NCI-H146 treated with DMSO at 0.1 percent for 48 hours (cell line): ENCODE measurements around the gene ARHGEF17.
A peak's percentile ranks its signal among the peaks of the same experiment; 100 is the strongest.

Experiments used
- DNase-seq: peaks from one replicate; lab custom pipeline; 2025; ENCODE audit not compliant: unreplicated experiment; lab: John Stamatoyannopoulos, UW

Gene ARHGEF17

DNA sequence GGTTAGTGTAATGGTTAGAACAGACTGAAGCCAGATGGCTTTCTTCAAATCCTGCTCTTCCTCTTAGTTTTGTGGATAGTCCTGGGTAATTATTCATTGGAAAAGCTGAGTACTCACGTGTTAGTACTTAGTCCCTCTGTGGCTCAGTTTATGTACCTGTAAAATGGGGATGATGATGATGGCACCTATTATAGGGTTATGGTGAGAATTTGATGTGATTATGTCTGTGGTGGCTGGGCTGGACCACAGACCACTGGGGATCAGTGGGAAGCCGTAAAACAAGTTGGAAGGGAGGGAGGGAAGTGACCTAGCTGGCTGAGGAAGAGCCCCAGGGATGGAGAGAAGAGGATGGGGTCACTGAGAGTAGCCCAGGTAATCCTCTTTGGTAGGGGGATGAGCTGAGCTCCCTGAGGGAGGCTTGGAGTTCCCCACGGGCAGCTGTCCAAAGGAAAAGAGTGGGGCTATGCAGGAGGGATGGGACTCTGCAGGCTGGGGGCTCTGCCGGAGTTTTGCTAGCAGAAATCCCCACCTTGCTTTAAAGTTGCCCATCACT, 19.8 kb downstream of the ARHGEF17 start:
- no peak for DNase-seq

DNA sequence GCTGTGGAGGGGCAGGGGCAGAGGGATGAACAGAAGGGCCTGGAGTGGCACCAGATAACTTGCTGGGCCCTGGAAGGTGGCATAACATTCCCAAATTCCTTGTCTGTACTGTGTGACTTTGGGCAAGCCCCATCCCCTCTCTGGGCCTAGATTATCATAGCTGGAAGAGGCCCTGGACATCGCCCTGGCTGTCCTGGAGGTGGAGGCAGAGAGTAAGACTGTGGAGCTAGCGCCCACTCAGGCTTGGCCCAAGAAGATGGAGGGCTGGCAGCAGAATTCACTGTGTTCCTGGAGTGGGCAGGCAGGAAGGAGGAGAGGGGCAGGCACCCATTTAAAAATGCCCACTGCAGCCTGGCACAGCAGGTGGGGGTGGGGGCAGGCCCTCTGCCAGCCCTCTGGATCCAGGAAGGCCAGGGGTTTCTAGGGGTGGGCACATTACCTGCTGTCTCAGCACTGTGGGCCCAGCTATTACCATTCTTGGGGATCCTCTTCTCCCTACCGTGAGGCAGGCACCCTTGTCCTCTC, 22.6 kb downstream of the ARHGEF17 start:
- no peak for DNase-seq

DNA sequence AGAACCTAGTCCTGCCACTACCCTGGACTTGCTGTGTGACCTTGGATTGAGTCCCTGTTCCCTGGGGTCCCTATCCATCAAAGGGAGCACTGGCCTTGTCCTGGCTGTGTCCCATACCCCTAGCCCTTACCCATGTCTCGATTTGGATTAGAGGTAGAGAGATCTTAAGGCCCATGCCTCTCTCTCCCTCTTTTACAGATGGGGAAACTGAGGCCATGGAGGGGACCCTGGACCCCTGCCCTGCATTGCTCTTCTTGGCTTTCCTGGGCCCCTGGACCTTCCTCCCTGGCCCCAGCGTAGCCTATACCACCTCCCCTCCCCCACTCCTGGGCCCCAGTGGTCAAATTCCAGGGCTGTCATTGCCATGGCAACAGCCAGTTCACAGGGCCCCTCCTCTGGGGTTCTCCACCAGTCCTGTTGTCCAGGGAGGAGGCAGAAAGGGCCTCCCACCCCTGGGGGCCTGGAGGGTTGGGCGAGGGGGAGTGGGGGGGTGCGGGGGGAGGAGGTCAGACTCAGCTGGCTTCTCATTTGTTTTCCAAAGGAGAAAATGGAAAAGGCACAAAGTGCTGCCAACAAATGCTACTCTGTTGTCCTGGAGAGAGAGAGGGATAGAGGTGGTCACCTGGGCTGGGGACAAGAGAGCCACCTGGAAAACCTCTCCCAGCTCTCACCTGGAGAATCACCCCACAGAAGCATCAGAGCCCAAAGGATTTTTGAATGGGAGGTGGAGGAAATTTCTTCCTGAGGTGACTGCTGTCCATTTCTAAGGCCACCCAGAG, 23.3 kb downstream of the ARHGEF17 start:
- DNase-seq: no peak

DNA sequence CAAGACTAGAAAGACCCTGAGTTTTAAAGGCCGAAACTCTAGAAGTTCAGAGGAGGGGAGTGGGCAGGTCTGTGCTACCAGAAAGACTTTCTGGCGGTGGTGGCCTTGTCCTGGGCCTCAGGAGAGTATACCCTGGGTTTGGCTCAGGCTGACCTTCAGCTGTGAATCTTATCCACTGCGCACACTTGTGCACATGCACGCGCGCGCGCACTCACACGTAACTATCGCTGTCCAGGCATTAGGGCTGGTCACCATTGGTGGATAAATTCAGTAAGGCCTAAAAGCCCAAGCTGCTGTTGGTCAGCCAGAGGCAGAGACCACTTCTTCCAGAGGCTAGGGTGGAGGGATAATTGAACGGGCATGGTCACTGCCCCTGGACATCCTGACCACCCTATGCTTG, 25.1 kb downstream of the ARHGEF17 start:
- no peak for DNase-seq

DNA sequence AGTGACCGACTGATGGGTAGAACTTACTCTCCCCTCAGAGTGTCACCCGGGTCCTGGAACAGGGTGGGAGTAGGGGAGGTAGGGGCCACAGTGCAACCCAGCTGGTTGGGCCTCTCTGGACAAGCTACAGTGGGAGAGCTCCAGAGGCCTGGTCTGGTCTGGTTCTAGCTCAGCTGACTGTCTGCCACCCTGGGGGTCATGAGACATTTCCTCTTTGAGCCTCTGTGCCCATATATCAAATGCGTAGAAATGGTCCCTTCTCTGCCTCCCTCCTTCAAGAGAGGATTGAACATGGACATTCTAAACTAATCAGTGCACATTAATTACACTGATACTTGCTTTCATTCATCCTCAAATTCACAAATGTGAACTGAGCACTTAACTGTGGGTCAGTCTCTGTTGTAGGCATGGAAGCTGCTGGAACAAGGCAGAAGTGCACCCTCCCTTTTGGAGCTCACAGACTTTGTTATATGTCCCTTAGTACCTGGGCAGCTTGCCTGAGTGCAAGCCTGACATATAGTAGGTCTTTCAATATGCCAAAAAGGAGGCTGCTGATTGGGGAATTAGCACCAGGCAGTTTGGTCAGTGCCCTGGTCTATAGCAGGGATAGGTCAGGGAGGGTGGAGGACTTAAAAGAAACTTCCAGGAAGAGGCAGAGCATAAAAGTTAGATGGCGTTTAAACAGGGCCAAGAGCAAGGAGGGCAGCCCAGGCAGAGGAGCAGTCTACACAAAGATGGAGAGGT, 25.7 kb downstream of the ARHGEF17 start:
- no peak for DNase-seq

DNA sequence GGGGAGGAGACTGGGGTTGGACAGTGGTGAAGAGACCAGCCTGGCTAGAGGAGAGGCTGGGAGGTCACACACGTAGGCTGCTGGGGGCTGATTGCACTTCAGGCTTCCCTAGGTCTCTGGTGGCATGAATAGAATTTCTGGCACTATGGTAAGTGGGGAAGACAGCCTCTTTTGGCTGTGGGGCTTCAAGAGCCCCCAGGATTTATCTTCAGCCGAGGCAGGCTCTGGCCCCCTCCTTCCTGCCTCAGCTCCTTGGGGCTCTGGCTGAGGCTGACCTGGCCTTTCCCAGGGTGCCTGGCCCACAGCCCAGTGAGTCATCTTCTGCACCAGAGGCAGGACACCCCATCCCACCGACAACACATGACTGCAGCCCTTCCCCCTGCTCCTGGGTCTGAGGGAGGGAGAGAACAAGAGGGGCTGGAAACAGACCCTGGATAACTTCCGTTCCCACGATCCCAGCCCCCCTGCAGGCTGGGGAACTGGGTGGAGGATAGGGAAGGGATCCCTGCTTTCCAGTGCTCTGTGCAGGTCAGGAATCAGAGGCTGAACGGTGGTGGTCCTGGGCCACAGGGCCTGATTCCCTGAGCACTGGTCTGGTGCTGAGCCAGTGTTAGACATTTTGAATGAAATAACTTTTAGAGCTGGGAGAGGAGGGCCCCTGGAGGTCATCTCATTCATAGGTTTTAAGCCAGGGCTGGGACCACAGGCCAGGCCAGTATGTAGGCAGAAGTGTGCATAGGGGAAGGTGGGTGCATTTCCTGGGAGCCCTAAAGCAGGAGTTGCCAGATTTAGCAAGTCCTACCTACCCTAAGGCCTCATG, 26.5 kb downstream of the ARHGEF17 start:
- no peak for DNase-seq

DNA sequence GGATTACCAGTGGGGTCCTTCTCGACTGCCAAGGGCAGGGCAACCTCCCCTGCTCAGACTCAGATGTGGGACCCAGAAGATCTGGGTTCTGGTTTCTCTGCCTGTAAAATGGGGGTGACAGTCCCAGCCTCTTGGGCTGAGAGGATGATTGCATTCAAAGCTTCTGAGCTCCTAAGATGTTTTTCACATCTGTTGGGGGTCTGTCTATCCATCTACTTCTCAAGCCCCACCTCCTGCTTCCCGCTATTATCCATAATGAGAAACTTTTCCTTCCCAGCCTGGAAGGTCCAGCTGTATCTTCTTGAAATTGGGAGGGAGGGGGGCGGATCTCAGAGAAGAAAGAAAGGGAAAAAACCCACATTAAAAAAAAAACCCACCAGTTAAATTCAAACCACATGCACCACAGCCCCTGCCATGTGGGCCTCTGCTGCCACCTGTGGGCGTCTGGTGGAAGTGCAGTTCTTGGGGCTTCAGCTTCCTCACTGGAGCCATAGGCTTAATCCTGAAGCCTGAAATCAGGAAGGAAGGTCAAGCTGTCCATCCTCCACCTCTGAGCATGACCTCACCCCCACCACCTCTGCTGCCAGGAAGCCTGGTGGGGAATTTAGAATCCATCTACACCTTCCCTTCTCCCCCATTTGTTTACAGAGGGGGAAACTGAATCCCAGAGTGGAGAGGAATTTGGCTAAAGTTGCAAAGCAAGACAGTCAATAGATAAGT, 27.3 kb downstream of the ARHGEF17 start:
- peak; percentile 27 for DNase-seq

DNA sequence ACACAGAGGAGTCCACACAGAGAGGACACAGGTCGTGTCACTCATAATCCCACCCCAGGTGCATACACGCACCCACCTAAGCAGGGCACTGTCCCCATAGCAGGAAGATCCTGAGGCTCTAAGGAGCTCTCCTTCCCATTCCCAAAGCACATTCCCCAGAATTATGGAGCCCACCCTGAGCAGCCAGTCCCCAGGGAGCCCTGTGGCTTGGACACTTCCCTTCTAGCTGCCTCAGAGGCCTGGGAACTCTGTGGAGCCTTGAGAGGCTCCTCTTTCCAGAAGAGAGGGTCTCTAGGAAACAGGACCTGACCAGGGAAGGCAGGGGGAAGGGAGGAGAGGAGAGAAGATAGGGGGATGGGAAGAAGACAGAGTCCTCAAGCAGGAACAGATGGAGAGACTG, 29.8 kb downstream of the ARHGEF17 start:
- no peak for DNase-seq

DNA sequence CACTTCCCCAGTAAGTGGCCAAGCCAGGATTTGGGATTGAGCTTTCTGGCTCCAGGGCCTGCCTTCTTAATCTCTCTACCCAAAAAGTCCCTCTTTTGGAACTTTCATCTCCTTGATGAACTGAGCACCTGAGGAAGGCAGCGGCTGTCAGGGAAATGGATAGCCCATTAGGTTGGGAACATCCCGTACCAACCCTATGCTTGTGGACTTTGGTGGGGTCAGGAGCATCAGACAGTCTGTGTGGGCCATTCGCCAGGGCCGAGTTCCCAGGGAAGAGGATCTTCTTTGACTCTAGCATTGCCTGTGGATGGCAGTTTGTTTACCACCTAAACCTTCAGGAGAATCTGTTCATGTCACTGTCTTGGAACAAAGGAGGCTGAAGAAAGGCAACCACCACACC, 30.2 kb downstream of the ARHGEF17 start:
- no peak for DNase-seq

DNA sequence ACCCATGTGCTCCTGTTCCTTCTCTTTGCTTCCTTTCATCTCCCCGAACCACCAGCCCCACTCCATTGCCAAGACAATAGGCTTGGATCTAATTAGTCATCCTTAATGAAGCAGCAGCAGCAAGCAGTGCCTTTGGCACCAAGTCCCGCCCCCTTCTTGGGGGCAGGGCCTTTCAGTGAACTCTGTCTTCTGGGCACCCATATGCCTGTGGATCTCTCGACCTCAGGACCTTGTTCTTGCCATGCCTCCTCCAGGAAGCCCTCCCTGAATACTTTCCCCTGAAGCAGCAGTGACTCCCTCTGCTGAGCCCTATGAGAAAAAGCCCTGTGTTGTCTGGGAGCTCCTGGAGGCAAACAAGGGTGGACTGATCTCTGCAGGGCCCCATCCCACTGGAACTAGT, 32.1 kb downstream of the ARHGEF17 start:
- DNase-seq: no peak

DNA sequence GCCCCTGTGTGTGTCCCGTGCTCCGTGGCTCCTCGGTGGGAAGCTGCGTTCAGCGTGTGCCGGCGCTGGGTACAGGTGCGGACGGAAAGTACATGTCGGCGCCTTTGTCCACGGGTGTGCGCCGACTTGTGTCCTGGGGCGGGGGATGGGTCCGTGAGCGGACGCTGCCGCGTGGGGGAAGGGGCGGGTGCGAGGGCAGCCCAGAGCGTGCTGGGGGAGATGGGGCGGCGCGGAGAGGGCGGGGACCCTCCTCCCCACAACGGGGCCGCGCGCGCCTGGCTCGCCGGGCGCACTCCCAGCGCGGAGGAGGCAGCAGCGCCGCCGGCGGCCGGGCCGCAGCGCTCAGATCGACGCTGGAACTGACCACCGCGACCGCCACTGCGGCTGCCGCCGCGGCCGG, 34.6 kb downstream of the ARHGEF17 start:
- DNase-seq: no peak

DNA sequence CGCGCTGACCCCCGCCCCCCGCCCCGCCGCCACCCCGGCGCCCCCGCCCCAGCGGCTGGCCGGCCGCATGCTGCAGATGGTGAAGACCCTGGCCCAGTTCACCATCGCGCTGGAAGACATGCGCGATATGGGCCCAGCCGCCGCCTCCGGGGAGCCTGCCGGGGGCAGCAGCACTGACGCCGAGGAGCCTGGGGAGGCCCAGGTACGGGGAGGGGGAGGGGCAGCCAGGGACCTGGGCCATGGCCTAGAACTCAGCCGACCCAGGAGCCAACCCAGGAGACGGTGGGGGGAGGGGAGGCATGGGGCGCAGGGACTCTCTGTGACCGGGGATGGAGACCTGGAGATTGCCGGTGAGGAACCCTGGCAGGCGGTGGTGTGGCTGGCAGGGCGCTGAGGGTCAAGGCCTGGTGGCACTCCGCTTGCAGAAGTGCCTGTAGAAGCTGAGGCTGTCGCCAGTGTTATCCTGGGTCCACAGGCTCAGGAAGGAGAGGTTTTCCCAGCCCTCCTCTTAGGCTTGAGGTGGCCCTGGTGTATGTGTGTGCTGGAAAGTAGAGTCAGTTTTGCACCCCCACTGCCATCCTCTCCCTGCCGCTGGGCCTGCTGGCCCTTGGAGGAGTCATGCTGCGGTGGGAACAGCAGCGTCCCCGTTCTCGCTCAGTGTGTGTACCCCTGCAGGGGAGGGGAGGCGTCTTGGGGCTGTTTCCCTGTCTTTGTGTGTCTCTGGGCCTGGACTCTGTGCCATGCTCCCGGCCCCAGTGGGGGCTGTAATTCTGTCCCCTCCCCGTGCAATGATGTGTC, 35.2 kb downstream of the ARHGEF17 start:
- DNase-seq: no peak

DNA sequence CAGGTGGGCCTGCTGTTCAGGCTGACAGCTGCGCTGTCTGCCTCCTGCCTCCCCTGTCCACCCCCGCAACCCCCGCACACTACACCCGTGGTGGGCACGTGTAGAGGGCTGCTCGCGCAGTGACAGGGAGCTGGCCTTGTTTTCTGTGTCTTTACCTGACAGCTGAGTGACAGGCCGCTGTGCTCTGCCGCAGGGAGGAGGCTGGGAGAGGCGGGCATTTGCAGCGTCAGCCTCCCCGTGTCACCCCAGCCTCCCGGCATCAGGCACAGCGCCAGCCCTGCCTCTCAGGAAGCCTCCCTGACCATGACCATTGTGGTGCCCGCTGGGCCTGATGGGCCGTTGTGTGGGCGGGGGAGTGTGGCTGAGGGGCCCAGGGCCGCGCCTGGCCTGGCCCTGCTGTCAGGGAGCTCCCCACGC, 36.1 kb downstream of the ARHGEF17 start:
- DNase-seq: no peak

DNA sequence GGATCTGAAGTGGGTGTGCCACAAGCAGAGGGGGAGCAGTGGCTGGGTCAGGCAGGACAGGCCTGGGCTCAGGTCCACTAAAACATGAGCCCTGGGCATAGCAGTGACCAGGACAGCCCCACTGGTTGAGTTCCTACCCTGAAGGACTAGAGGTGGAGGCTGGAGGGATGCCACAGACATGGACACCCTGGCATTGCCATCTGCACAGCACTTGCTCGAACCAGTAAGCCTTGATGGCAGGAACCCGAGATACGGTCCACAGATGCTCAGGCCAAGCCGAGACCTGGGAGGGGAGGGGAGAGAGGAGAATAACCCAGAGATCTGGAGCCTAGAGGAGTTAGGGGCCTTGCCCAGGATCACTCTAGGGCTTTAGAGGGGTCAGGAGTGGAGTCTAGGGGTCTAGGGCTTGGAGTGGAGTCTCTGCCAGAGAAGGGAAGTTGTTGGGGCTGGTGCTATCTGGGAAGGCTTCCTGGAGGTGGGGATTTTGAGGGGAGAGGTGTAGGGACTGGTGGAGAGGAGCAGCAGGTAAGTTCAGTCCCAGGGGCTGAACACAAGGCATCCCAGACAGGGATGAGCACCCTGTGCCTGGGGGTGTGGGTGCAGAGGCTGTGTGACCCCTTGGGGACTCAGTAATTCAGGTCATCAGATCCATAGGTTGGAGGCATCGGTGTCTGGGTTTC, 37.5 kb downstream of the ARHGEF17 start:
- no peak for DNase-seq

DNA sequence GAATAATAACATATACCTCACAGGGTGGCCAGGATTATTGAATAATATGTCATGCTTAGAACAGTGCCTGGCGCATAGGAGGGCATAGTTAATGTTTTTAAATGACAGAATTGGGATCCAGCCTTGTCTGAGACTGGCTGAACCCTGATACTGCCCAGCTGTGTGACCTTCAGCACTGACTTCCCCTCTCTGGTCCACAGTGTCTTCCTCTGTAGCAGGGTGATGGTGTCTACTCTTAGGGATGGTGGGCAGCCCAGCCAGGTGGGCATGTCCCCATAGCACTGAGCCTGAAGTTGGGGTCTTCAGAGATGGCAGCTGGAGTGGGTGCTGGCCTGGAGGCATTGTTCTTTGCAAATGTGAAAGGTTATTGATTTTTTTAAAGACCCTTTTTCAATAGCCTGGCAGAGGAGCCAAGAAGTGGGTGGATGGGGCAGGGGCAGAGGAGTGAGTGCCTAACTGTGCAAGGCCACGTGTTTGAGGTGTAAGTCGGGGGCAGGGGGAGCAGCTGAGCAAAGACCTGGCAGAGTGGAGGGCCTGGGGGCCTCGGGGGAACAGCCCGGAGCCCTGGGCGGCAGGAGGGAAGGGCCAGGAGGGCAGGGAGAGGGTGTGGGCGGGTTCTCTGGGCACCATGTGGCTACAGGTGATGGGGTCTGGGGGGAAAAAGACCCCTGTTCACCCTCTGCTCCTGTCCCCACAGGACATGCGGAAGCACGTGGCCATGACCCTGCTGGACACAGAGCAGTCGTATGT, 38.3 kb downstream of the ARHGEF17 start:
- DNase-seq: no peak

DNA sequence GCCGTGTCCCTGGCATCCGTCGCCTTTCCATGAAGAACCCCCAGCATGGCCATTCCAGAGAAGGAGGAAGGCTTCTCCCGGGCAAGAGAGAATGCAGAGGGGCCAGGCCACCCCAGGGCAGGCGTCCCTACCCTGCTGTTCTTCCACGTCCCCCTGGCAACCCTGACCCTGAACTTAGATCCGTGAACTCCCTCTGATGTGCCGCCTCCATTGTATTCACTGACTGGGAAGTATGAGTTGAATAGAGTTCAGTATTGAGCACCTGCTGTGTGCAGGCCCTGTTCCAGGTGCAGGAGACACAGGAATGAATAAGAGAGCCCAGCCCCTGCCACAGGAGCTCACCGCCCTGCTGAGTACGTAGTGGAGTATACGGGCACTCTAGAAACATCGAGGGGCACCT, 39.0 kb downstream of the ARHGEF17 start:
- peak; percentile 70 for DNase-seq

DNA sequence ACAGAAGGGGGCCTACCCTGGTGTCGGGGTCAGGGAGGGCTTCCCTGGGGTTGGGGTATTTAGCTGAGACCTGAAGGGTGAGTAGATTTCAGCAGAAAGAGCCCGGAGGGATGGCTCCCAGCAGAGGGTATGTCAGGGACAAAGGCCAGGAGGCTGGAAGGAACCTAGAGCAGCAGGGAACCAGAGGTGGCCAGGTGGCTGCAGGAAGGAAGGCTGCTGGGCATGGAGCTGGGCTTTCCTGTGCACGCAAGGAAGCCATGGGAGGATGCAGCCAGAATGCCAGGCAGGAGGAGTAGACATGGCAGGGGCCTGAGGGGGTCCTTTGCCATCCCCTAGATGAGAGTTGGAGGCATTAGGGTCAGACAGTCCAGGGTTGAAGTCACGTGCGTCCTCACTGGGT, 40.8 kb downstream of the ARHGEF17 start:
- no peak for DNase-seq

DNA sequence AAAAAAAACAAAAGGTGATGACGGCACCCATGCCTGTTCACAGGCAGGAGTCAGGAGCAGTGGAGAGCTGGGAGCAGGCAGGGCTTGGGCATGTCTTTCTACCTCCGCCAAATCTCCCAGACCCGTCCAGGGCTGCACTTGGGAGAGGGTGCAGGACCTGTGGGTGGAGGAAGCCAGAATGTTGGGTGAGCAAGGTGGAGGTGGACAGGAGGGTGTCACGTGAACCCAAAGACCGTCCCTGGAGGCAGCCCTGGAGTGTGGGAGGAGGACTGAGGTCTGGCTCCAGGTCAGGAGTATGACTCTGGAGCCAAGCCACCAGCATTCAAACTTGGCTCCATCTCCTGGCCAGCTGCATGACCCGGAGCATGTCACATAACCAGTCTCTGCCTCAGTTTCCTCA, 41.6 kb downstream of the ARHGEF17 start:
- DNase-seq: no peak
